ENCODE results near the gene BPNT1.

DNA sequence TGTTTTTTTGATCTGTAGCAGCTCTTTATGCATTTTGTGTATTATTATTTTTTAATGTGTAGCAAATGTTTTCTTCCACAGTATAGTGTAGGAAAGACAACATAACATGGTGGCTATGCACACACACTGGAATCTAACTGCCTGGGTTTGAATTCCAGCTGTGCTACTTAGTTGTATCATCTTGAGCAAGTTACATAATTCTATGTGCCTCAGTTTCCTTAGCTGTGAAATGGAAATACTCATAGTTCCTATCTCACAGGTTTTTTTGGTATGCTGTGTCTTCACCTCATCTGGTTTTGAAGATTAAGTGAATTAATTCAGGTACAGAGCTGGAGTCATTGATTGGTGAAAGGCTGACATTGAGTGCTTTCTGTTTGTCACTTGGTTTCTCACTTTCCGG is 3.1 kb upstream of the BPNT1 start:
- TF ChIP-seq, protein P1, sequence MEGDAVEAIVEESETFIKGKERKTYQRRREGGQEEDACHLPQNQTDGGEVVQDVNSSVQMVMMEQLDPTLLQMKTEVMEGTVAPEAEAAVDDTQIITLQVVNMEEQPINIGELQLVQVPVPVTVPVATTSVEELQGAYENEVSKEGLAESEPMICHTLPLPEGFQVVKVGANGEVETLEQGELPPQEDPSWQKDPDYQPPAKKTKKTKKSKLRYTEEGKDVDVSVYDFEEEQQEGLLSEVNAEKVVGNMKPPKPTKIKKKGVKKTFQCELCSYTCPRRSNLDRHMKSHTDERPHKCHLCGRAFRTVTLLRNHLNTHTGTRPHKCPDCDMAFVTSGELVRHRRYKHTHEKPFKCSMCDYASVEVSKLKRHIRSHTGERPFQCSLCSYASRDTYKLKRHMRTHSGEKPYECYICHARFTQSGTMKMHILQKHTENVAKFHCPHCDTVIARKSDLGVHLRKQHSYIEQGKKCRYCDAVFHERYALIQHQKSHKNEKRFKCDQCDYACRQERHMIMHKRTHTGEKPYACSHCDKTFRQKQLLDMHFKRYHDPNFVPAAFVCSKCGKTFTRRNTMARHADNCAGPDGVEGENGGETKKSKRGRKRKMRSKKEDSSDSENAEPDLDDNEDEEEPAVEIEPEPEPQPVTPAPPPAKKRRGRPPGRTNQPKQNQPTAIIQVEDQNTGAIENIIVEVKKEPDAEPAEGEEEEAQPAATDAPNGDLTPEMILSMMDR (conservative IDR thresholded peaks at IDR 0.05 in 1 of 2, IDR thresholded peaks at IDR 0.05 in 1 of 2; ENCODE audit: extremely low read depth in 1 of 2, insufficient read depth in 1 of 2, low read depth in 1 of 2, low read length in 2 of 2) = no peak
- no peak for TF ChIP-seq EZH2 (IDR thresholded peaks at IDR 0.05; ENCODE audit: borderline replicate concordance, low read length)

Data from mammary epithelial cell (primary cell).